GM12891 (cell line): ENCODE measurements around the gene POLG.

Experiments used
- DNase-seq: peaks from one replicate; pipeline ENCODE4 v3.0.0; 2011; ENCODE audit warnings: low spot score; ENCODE audit not compliant: insufficient read length
- FAIRE-seq: peaks from 2 replicates; lab custom pipeline; 2011; peaks lifted over from hg19 to GRCh38; lab: Jason Lieb, UNC
- PAX5 ChIP-seq: IDR thresholded peaks from 2 replicates; pipeline ENCODE4 v1.6.1; 2011; ENCODE audit warnings: low read length, moderate library complexity, mild to moderate bottlenecking; ENCODE audit not compliant: insufficient read depth, severe bottlenecking
- POLR2A ChIP-seq: IDR thresholded peaks from 2 replicates; pipeline ENCODE4 v1.6.1; 2011; ENCODE audit warnings: low read depth, low read length, control low read depth
- POLR2AphosphoS5 ChIP-seq: IDR thresholded peaks from 2 replicates; pipeline ENCODE4 v1.6.1; 2011; ENCODE audit warnings: low read depth, low read length, control low read depth
- POU2F2 ChIP-seq: IDR thresholded peaks from 2 replicates; pipeline ENCODE4 v1.6.1; 2011; ENCODE audit warnings: low read depth, mild to moderate bottlenecking, control low read depth, low read length, moderate library complexity
- SPI1 ChIP-seq: IDR thresholded peaks from 2 replicates; pipeline ENCODE4 v1.6.1; 2011; ENCODE audit warnings: low read depth, low read length, control low read depth
- TAF1 ChIP-seq: IDR thresholded peaks from 2 replicates; pipeline ENCODE4 v1.6.1; 2011; ENCODE audit warnings: low read depth, low read length, control low read depth

Gene POLG

DNA sequence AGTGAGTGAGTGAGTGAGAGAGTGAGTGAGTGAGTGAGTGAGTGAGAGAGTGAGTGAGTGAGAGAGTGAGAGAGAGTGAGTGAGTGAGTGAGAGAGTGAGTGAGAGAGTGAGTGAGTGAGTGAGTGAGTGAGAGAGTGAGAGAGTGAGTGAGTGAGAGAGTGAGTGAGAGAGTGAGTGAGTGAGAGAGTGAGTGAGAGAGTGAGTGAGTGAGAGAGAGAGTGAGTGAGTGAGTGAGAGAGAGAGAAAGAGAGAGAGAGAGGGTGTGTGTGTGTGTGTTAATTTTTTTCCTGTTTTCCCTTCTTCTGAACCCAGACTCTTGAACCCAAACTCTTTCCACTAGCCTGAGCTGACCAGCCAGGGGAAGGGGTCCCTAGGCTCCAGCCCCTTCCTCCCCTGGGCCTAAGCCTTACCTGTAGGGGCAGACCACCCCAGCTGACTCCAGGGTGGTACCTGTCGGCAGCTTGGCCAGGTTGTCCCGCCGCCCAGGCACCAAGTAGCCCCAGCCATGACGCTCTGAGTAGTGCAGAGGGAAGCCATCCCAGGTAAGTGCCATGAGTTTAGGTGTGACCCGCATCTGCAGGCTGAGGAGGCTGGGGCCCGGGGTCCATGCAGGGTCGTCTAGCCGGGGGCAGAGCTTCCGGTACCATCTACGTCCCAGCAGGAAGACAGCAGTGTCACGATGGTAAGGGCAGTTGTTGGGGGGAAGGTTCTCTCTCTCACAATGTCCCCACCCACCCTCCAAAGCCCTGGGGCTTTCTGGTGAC is 9.4 kb downstream of the POLG start:
- FAIRE-seq (no peak), DNase-seq (no peak)
- TF ChIP-seq PAX5 (no peak), TAF1 (no peak), POLR2AphosphoS5 (no peak), POLR2A (no peak), POU2F2 (no peak), SPI1 (no peak)

DNA sequence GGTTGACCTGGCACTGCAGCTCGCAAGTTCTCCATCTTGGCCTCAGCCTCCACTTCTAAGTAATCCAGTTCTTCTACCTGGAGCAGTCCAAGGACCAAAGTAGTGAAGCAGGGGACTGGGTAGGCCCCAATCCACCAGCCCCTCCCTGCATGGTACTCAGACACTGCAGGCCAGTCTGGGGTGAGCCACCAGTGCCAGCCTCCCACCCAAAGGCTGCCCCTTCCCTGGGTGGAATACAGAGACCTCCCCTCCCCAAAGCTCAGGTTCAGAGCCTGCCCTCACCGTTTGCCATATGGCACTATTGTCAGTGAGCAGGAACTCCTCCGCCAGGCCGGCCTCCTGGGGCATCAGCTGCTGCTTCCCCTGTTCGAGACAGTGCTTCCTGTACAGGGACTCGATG is 10.8 kb downstream of the POLG start:
- FAIRE-seq (no peak), DNase-seq (no peak)
- TF ChIP-seq TAF1 (no peak), PAX5 (no peak), POLR2AphosphoS5 (no peak), POLR2A (no peak)

DNA sequence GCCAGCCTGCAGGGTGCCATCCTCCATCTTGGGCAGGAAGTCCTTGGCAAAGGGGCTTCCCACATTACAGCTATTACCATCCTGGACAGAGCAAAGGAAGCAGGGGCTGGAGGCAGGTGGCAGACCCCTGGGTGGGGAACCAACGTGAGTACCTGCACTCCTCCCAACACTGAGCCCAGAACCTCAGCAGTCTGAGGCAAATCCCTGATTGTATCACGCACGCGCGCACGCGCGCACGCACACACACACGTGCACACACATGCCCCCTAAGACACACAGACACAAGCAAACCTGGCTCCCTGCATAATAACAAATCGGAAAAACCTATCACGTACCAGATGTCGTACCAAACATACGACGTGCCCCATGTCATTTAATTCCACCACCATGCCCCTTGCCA is 11.8 kb downstream of the POLG start:
- DNase-seq (no peak), FAIRE-seq (no peak)
- TF ChIP-seq PAX5 (no peak), POLR2AphosphoS5 (0 out of 2 replicates have a peak, but pooled peaks have one; percentile 42)

DNA sequence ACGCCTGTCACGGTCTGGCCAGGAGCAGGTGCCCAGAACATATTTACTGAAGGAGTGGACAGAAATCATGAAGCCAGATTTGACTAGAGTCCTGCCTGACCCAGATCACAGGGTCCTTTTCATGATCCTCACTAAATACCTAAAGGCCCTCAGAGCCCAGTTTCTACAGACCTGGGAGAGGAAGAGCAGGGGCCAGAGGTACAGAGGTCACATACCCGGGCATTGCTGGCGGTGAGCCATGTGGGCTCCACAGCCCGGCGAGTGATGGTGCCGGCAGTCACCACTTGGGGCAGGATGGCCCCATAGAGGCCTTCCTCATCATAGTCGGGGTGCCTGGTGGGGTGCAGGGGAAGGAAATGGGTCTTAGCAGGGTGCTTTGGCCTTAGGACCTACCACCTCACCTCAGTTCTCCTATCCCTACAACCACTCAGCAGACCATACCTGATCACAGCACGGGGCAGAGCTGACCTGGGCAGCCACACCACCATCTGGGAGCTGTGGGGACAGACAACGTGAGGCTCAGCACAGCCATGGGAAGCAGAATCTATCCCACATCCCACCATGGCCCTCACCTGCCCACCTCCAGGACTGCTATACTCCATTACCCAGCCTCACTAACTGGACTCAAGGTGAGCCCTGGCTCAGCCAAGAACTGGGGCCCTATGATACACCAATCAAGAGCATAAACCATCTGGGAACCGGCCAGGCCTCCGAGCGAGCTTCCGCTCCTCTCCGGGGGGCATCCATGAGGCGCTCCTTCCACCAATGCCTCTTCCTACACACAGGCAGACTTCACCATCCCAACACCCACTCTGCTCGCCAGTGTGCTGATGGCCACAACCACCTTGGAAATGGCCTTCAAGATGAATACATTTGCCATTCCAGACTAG is 12.9 kb downstream of the POLG start:
- FAIRE-seq, result no peak
- DNase-seq, result no peak
- TF ChIP-seq POLR2AphosphoS5, result no peak

DNA sequence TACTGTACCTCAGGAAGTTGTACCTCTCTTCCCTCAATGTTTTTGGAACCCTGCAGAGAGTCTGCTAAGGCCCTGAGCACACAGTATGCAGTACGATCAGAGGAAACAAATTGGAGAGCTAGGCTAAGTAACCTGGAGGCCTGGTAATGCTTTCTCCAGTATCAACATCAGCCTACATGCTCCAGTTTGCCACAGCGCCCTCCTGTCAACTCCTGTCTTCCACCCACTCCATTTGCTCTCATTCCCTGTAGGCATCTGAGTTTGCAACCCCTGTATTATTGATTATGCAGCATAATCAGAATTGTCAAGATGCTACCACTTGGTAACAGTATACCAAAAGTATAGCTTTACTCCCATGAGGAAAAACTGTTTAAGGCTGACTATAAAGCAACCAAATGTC is 14.4 kb downstream of the POLG start:
- DNase-seq, result no peak
- TF ChIP-seq POLR2AphosphoS5 (no peak), TAF1 (no peak), SPI1 (no peak), POU2F2 (no peak), PAX5 (no peak), POLR2A (no peak)
- no peak for FAIRE-seq

DNA sequence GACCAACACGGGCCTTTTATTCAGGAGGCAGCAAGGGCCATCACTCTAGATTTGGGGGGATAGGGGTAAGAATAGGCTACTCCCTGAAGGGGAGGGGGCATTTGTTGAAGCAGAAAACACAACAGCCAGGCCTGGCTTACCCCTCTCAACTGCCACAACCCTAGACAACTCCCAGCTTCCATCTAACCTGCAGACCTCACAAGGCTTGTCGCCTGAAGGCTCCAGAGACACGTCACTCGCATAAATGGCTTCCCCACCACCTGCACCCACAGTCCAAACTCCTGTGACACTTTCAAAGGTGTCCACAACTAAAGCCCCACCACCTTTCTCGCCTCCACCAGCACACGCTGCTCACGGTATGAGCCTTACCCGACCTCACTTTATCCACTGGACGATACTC is 14.9 kb downstream of the POLG start:
- FAIRE-seq, result no peak
- DNase-seq, result no peak
- no peak for TF ChIP-seq TAF1

DNA sequence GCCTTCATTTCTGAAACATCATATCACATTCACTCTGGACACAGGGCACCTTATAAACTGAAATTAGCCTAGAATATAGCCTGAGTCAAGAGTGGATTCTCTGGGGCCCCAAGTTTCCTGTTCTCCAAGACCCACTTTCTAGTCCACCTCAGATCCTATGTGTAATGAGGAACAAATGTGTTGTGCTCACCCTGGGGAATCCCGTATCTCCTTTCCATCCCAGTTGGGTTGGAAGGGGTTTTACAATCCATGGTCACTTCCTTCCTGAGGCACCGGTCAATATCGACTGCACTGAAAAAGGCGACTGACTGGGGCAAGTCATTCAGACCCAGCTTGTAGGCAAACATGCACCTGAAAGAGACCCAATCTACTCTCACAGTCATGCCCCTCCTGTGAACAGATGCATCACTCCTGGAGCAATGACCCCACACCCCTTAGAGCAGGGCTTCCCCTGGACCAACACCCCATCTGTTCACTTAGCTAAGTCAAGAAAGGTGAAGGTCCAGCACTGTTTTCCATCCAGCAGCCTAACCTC is 17.4 kb downstream of the POLG start:
- FAIRE-seq (peak; percentile 16), DNase-seq (no peak)
- TF ChIP-seq PAX5 (no peak), POLR2A (no peak), POLR2AphosphoS5 (no peak), POU2F2 (no peak), TAF1 (no peak), SPI1 (no peak)

DNA sequence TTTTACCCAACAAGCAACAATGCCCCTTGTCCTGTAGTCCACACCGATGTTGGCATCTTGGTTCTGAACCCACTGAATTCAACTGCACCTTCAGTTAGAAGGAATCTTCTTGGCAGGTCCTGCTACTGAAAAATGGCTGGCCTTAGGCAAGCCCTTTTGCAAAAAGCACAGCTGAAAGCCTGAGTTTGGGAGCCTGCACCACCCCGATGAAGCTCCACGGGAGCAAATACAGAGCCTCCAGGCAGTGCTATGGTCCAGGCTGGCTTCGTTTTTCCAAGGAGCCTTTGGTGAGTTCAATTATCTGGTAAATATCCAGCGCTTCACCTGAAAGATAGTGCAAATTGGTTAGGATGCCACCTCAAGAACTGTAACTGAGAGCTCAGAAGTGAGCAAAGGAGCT is 18.1 kb downstream of the POLG start:
- FAIRE-seq, result no peak
- no peak for DNase-seq
- no peak for TF ChIP-seq POLR2AphosphoS5
- TF ChIP-seq PAX5, result no peak
- no peak for TF ChIP-seq TAF1
- no peak for TF ChIP-seq POLR2A
- TF ChIP-seq POU2F2, result no peak
- no peak for TF ChIP-seq SPI1

DNA sequence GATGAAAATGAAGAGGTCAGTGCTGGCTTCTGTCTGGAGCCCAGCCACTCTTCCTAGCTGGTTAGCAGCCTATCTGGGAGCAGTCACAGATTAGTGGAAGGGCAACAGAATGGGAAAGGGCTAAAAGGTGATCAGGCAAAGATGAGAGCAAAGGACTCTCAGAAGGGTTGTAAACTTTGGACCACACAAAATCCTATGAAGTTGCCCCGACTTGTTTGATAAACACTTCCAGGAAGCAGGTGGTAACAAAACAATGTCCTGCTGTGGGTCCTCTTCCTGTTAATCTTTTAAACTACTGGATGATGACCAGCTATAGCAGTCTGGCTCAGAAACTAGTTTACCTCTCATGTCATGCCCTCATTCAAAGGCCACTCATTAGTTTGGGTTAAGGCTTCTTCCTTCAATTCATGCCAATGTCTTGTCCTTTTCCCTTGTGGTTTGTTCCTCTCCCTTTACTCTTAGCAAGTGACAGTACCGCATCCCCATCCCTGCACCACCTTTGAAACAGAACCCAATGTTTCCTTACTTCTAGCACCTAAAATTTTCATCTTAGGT is 19.2 kb downstream of the POLG start:
- no peak for TF ChIP-seq POLR2AphosphoS5
- TF ChIP-seq POU2F2, result no peak
- no peak for FAIRE-seq
- no peak for DNase-seq

DNA sequence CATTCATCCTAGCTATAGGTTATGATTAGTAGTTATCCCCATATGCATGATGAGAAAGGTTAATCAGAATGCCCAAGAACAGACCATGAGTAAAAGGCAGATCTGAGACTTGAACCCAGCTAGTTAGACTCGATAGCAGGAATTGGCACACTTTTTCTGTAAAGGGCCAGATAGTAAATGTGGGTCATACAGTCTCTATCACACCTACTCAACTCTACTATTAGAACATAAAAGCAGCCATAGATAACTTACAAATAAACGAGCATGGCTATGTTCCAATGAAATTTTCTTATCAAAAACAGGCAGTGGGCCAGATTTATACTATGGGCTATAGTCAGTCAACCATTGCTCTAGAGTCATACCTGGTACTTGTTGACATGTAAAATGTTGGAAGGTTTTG is 24.6 kb downstream of the POLG start:
- no peak for FAIRE-seq
- TF ChIP-seq POU2F2 (no peak), POLR2AphosphoS5 (no peak), SPI1 (no peak), POLR2A (no peak), PAX5 (no peak), TAF1 (no peak)
- DNase-seq, result no peak
